PC-3 (cell line): ENCODE measurements around the gene TIMP3. TPM values are rescaled to one million over a fixed set of nuclear protein-coding genes. Genes with fewer than 3 reads are reported as not detected.

Experiments
- ATAC-seq: fragments of 200-7000 bp; cut with Tn5 transposase; 2 replicates; pipeline ENCODE4 v1.9.1; 2020; ENCODE audit warnings: mild to moderate bottlenecking, moderate library complexity
- BruUV-seq: library from RNA; stranded (reverse); fragments of 400-500 nt; replicated peaks from 2 replicates; lab custom pipeline; 2021; lab: Mats Ljungman, UMichigan
- CTCF ChIA-PET: fragments of 300-600 bp; sonication (Branson Sonifier 250); formaldehyde crosslinking; loops from one replicate; lab custom pipeline; 2022; ENCODE audit warnings: antibody characterized with exemption; lab: Charles Lee
- POLR2A ChIA-PET: fragments of 300-600 bp; sonication (Branson Sonifier 250); formaldehyde crosslinking; loops from one replicate; lab custom pipeline; 2022; ENCODE audit warnings: antibody characterized with exemption; ENCODE audit not compliant: unreplicated experiment; lab: Charles Lee
- DNase-seq: peaks from one replicate; pipeline ENCODE4 v3.0.0-alpha.2; 2015
- H2AFZ ChIP-seq: fragments of 300-600 bp; sonication (generic); 2 replicates; pipeline ENCODE4 v1.6.0; 2016; ENCODE audit warnings: antibody characterized with exemption, low read length
- H3F3A ChIP-seq: fragments of 300-600 bp; sonication (generic); one replicate; pipeline ENCODE4 v1.6.0; 2017; ENCODE audit warnings: antibody characterized with exemption, low read length, control low read depth, mild to moderate bottlenecking; ENCODE audit not compliant: unreplicated experiment
- H3K27ac ChIP-seq: fragments of 300-600 bp; sonication (generic); 2 replicates; pipeline ENCODE4 v1.5.1; 2016; ENCODE audit warnings: mild to moderate bottlenecking, low read length
- H3K27me3 ChIP-seq: fragments of 300-600 bp; sonication (generic); 2 replicates; pipeline ENCODE4 v1.6.1; 2016; ENCODE audit warnings: low read length, mixed read lengths
- H3K36me3 ChIP-seq: fragments of 300-600 bp; sonication (generic); 2 replicates; pipeline ENCODE4 v1.6.1; 2016; ENCODE audit warnings: low read depth, mixed run types, low read length, mixed read lengths
- H3K4me1 ChIP-seq: fragments of 300-600 bp; sonication (generic); 2 replicates; pipeline ENCODE4 v1.5.1; 2016; ENCODE audit warnings: low read length; ENCODE audit not compliant: insufficient read depth
- H3K4me2 ChIP-seq: fragments of 300-600 bp; sonication (generic); 2 replicates; pipeline ENCODE4 v1.6.0; 2016; ENCODE audit warnings: low read length
- H3K4me3 ChIP-seq: fragments of 300-600 bp; sonication (generic); 2 replicates; pipeline ENCODE4 v1.5.1; 2016; ENCODE audit warnings: mild to moderate bottlenecking, low read length, mixed read lengths
- H3K79me2 ChIP-seq: fragments of 300-600 bp; sonication (generic); 2 replicates; pipeline ENCODE4 v1.6.1; 2017; ENCODE audit warnings: low read length, mixed read lengths
- H3K9ac ChIP-seq: fragments of 300-600 bp; sonication (generic); 2 replicates; pipeline ENCODE4 v1.6.0; 2016; ENCODE audit warnings: mild to moderate bottlenecking, low read length
- H3K9me2 ChIP-seq: fragments of 300-600 bp; sonication (generic); replicated peaks from 2 replicates; pipeline ENCODE4 v1.6.1; 2016; ENCODE audit warnings: mixed run types, low read length, mixed read lengths
- H3K9me3 ChIP-seq: fragments of 300-600 bp; sonication (generic); 2 replicates; pipeline ENCODE4 v1.6.1; 2016; ENCODE audit warnings: low read length, mixed read lengths
- H4K20me1 ChIP-seq: fragments of 300-600 bp; sonication (generic); 2 replicates; pipeline ENCODE4 v1.6.1; 2016; ENCODE audit warnings: low read length, mixed read lengths
- EZH2 ChIP-seq: fragments of 300-600 bp; sonication (generic); IDR thresholded peaks from one replicate; pipeline ENCODE4 v1.6.1; 2017; ENCODE audit warnings: antibody characterized with exemption, mild to moderate bottlenecking, low read length; ENCODE audit not compliant: unreplicated experiment
- EZH2phosphoT487 ChIP-seq: fragments of 300-600 bp; sonication (generic); IDR thresholded peaks from 2 replicates; pipeline ENCODE4 v1.6.1; 2018; ENCODE audit warnings: mild to moderate bottlenecking, antibody characterized with exemption, low read length, borderline replicate concordance
- intact Hi-C: fragments of 100-400 bp; cut with micrococcal nuclease; formaldehyde crosslinking; loops from 2 replicates; pipeline ENCODE4 v1.9.0; 2023
- total RNA-seq: library from RNA; depleted of rRNA; stranded (reverse); fragments of >200 nt; gene quantifications from 2 replicates; pipeline ENCODE4 v1.2.3, GENCODE V29; 2014
- TF ChIP-seq, protein P1 (sequence below): fragments of 300-600 bp; sonication (generic); conservative IDR thresholded peaks from 2 replicates; pipeline ENCODE4 v1.5.1; 2017; ENCODE audit warnings: antibody characterized with exemption, low read depth, mild to moderate bottlenecking, low read length

TIMP3 gene
- total RNA-seq, 1 experiment from 2014 or later: not detected

DNA sequence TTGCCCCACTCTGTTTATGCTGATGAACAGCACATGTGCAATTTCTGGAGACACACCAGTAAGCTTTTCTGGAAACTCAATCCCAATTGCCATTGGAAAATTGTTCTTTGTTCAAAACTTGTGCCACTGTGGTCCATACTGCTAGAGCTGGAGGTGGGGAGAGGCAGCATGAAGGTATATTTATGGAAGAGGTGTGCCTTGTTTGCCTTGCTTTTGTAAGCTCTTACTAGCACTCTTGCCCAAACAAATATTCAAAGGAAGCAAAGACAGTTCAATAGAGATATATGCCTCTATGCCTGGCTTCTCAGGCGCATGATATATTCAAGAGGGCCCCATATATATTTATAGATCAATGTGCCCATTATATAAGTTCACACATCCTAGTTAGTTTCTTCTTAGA is 42.7 kb downstream of the TIMP3 start:
- H3K4me1 ChIP-seq: no peaks in the 10 kb centered on the region
- ChIA-PET POLR2A (no interaction called here), CTCF (no interaction called here)
- no peak overlapping the region for H3K4me2 ChIP-seq
- H3K27me3 ChIP-seq: no peaks in the 10 kb centered on the region
- no peaks in the 10 kb centered on the region for H3K36me3 ChIP-seq
- H3K9ac ChIP-seq: no peak overlapping the region
- H3K9me2 ChIP-seq: no peaks in the 10 kb centered on the region
- no peaks in the 10 kb centered on the region for H3K79me2 ChIP-seq
- H4K20me1 ChIP-seq: no peaks in the 10 kb centered on the region
- no peak overlapping the region for H2AFZ ChIP-seq
- no peak for DNase-seq
- intact Hi-C loops: no loop called here
- no peak for TF ChIP-seq EZH2
- no peak for TF ChIP-seq EZH2phosphoT487
- no TSS peak for BruUV-seq
- no peak for ATAC-seq
- no peaks in the 10 kb centered on the region for H3F3A ChIP-seq
- no peak overlapping the region for H3K4me3 ChIP-seq
- no peaks in the 10 kb centered on the region for H3K9me3 ChIP-seq
- no peak overlapping the region for H3K27ac ChIP-seq

DNA sequence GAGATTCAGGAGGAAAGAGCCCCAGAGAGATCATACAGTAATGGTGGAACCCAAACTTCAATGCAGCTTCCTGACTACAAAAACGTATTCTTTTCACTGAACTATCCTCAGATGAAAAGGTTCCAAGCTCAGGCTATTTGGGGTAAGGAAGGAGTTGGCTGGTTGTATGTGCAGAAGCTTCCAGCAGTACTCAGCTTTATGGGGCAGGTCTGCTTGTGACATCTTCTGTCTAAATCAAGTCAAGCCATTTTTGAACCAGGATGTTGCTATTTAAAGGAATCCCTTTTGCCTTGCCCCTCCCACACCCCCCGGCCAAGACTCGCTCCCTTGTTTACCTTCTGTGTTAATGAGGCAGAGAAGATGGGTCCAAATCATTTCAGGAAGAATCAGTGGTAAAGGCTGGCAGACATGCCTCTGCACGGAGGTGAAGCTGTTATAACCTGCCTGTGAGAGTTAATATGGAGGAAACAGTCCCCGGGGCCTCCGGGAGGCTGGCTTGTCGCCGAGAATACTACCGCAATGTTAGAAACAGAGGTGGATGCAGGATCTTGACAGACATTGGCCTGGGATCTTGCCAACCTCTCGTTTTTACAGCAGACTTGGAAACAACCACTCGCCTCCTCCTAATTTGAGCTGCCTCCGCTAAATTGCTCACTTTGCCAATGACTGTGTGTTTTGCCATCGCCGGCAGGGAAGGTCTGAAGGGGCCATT is 45.4 kb downstream of the TIMP3 start:
- no peak overlapping the region for H3K4me3 ChIP-seq
- H3K9me2 ChIP-seq: no peaks in the 10 kb centered on the region
- no peak overlapping the region for H3K4me2 ChIP-seq
- ChIA-PET CTCF (no interaction called here), POLR2A (no interaction called here)
- H4K20me1 ChIP-seq: no peaks in the 10 kb centered on the region
- H3K9me3 ChIP-seq: no peaks in the 10 kb centered on the region
- intact Hi-C loops: no loop called here
- no peak overlapping the region for H2AFZ ChIP-seq
- H3F3A ChIP-seq: no peaks in the 10 kb centered on the region
- ATAC-seq (no peak), DNase-seq (no peak)
- no TSS peak for BruUV-seq
- no peaks in the 10 kb centered on the region for H3K27me3 ChIP-seq
- H3K4me1 ChIP-seq: no peaks in the 10 kb centered on the region
- no peaks in the 10 kb centered on the region for H3K36me3 ChIP-seq
- TF ChIP-seq EZH2: no peak
- no peak overlapping the region for H3K27ac ChIP-seq
- H3K9ac ChIP-seq: no peak overlapping the region
- no peaks in the 10 kb centered on the region for H3K79me2 ChIP-seq

DNA sequence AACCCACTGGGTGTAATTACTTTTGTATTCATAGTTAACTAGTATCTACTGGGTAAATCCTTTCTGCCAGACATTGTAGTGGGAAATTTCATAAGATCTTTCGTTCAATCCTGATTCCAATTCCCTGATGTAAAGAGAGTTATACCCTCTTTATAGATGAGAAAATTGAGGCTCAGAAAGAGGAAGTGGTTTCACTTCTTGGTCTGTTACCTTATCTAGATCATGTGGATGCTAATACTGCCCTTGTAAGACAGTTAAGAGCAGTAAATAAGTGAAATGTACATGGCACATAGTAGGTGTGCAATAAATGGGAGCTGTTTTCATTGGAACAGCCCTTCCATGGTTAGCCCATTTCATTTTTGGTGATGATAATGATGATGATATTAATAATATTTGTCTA is 46.7 kb downstream of the TIMP3 start:
- Histone ChIP-seq H3K4me3 (no peak overlapping the region), H3K27ac (no peak overlapping the region), H3K9me3 (no peaks in the 10 kb centered on the region), H3K36me3 (no peaks in the 10 kb centered on the region), H3K27me3 (no peaks in the 10 kb centered on the region), H3K79me2 (no peaks in the 10 kb centered on the region), H2AFZ (no peak overlapping the region), H3F3A (no peaks in the 10 kb centered on the region), H3K9me2 (no peaks in the 10 kb centered on the region), H3K4me1 (no peaks in the 10 kb centered on the region), H4K20me1 (no peaks in the 10 kb centered on the region), H3K4me2 (no peak overlapping the region), H3K9ac (no peak overlapping the region)
- ChIA-PET CTCF (no interaction called here), POLR2A (no interaction called here)
- no TSS peak for BruUV-seq
- DNase-seq (no peak), ATAC-seq (no peak)
- intact Hi-C loops: no loop called here
- TF ChIP-seq, protein P1, sequence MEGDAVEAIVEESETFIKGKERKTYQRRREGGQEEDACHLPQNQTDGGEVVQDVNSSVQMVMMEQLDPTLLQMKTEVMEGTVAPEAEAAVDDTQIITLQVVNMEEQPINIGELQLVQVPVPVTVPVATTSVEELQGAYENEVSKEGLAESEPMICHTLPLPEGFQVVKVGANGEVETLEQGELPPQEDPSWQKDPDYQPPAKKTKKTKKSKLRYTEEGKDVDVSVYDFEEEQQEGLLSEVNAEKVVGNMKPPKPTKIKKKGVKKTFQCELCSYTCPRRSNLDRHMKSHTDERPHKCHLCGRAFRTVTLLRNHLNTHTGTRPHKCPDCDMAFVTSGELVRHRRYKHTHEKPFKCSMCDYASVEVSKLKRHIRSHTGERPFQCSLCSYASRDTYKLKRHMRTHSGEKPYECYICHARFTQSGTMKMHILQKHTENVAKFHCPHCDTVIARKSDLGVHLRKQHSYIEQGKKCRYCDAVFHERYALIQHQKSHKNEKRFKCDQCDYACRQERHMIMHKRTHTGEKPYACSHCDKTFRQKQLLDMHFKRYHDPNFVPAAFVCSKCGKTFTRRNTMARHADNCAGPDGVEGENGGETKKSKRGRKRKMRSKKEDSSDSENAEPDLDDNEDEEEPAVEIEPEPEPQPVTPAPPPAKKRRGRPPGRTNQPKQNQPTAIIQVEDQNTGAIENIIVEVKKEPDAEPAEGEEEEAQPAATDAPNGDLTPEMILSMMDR: no peak
- TF ChIP-seq EZH2phosphoT487 (no peak), EZH2 (no peak)
